ENCODE data around the gene CBFA2T2. TPM values are rescaled to one million over a fixed set of nuclear protein-coding genes. Genes with fewer than 3 reads are reported as not detected.

CBFA2T2 gene
- total RNA-seq, 1 donor from 2014 or later, result 58.1 TPM

DNA sequence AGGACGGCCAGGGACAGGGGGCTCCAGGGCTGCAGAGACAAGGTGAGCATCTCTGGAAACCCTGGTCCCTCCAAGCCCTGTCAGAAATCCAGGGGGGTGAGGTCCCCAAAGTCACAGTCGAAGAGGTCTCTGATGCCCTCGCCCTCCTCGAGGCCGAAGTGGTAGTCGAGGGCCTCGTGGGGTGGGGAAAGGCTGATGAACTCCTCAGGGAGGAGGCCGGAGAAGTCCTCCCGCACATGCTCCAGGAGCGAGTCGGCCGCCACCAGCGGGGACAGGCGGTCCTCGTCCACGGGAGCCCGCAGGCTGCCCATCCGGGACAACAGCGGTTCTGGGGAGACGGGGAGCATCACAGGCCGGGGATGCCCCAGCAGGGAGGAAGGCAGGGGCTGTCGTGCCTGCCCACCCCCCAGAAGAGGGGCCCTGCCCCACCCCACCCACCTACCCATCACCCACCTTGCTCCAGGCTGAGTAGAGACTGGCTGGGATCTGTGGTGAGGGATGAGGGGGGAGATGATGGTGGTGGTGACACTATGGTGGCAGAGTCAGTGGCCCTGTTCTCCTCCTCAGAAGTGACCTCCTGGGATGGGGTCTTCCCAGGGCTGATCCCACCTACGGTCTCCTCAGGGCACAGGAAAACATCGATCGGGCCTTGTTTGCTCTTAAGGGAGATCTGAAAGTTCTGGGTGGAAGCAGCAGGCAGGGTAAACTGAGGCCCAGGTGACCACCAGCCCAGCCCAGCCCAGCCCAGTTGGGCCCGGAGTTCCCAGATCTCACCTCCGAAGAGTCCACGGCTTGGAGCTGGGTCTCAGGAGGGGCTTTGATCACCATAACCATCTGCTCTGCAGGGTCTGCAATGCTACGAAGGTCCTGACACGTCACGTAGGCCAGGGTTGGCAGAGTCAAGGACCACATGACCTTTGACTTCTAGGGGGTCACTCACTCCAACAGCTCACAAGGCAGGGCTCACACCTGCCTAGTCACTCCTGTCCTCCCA is 187.1 kb downstream of the CBFA2T2 start:
- Mint-ChIP-seq H3K27me3 (peaks cover 3% of the 10 kb centered on the region), H3K4me3 (ENCODE audit: low read depth) (no peak overlapping the region), H3K4me1 (ENCODE audit: low read depth) (peaks cover 23% of the 10 kb centered on the region), H3K36me3 (ENCODE audit: insufficient read depth) (peaks cover 9% of the 10 kb centered on the region), H3K9me3 (ENCODE audit: low read depth) (no peaks in the 10 kb centered on the region), H3K27ac (no peak overlapping the region)
- DNase-seq (ENCODE audit: low spot score, unreplicated experiment), result no peak
- TF ChIP-seq, protein P1, sequence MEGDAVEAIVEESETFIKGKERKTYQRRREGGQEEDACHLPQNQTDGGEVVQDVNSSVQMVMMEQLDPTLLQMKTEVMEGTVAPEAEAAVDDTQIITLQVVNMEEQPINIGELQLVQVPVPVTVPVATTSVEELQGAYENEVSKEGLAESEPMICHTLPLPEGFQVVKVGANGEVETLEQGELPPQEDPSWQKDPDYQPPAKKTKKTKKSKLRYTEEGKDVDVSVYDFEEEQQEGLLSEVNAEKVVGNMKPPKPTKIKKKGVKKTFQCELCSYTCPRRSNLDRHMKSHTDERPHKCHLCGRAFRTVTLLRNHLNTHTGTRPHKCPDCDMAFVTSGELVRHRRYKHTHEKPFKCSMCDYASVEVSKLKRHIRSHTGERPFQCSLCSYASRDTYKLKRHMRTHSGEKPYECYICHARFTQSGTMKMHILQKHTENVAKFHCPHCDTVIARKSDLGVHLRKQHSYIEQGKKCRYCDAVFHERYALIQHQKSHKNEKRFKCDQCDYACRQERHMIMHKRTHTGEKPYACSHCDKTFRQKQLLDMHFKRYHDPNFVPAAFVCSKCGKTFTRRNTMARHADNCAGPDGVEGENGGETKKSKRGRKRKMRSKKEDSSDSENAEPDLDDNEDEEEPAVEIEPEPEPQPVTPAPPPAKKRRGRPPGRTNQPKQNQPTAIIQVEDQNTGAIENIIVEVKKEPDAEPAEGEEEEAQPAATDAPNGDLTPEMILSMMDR (IDR thresholded peaks at IDR 0.05; ENCODE audit: unreplicated experiment), result no peak

DNA sequence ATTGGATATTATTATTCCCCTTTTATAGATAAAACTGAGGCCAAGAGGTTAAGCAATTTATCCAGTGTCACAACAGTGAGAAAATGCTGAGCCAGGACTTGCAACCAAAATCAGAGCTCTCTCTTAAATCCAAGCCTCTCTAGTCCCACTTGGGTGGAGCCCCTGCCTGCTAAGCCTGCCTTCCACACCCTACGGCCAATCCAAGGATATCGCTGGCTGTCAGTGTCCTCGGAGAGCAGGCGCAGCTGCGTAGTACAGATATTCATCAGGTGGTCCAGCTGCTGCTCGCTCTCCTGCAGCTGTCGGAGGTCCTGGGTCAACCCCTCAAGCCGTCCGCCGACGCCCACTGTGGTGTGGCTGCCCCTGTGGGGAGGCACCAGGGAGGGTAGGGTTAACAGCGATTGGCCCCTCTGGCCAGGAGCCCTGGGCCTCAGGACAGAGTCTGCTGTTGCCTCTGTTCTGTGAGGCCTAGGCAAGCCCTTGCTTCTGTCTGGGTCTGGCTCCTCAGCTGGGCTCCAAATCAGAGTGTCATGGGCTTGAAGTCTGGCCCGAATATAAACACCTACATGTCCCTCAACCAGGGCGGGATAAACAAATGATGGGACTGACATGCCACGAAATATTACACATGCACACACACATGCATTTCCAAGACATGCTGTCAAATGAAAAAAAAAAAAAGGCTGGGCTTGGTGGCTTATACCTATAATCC is 188.3 kb downstream of the CBFA2T2 start:
- TF ChIP-seq, protein P1 (IDR thresholded peaks at IDR 0.05; ENCODE audit: unreplicated experiment), result no peak
- Mint-ChIP-seq H3K9me3 (ENCODE audit: low read depth) (no peaks in the 10 kb centered on the region), H3K4me1 (ENCODE audit: low read depth) (peaks cover 11% of the 10 kb centered on the region), H3K4me3 (ENCODE audit: low read depth) (no peak overlapping the region), H3K36me3 (ENCODE audit: insufficient read depth) (peaks cover 7% of the 10 kb centered on the region), H3K27ac (no peak overlapping the region), H3K27me3 (peaks cover 3% of the 10 kb centered on the region)
- no peak for DNase-seq (ENCODE audit: low spot score, unreplicated experiment)

DNA sequence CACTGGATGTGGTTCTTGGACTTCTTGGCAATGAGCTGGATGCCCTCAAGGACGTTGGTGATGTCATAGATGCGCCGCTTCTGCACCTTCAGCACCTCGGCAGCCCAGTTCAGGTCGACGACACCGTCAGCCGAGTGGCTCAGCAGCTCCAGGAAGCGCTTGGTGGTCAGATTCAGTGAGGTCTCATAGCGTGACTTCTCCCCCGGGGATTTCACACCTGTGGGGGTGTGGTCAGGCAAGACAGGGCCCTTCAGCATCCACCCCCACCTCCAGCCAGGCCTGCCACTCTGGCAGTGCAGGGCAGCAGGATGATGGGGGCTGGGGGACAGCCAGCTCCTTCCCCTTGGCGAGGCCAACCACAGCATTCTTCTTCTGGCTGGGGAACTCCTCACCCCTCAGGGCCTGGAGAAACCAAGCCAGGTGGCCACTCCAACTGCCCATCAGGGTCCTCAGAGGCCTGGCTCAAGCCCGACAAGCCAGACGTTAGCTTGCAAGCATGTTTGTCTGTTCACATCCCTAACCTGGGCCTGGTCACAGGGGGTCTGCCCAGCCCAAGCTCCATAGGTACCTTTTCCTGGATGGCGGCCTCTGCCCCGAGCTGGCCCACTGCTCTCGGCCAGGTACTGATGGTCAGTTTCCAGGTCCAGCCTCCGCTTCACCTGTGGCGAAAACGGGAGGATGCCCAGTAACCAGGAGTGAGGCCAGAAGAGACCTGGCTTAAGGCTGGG is 190.0 kb downstream of the CBFA2T2 start:
- Mint-ChIP-seq H3K27me3 (peaks cover 3% of the 10 kb centered on the region), H3K27ac (no peak overlapping the region), H3K4me1 (ENCODE audit: low read depth) (peaks cover 7% of the 10 kb centered on the region), H3K36me3 (ENCODE audit: insufficient read depth) (peaks cover 9% of the 10 kb centered on the region), H3K9me3 (ENCODE audit: low read depth) (no peaks in the 10 kb centered on the region), H3K4me3 (ENCODE audit: low read depth) (no peak overlapping the region)
- TF ChIP-seq, protein P1 (IDR thresholded peaks at IDR 0.05; ENCODE audit: unreplicated experiment), result no peak
- no peak for DNase-seq (ENCODE audit: low spot score, unreplicated experiment)

DNA sequence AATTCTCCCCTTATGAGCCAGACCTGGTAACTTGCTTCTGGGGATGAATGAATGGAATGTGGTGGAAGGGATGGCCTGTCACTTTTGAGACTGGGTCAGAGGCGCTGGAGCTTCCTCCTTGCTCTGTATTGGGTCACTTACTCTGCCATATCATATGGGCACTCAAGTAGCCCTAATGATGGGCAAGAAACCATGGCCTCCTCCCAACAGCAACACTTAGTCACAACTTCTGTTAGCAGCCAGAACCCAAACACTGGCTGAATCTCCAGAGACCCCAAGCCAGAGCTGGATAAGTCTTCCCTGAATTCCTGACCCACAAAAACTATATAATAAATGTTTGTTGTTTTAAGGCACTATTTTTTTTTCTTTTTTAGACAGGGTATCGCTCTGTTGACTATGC is 190.8 kb downstream of the CBFA2T2 start:
- no peaks in the 10 kb centered on the region for H3K27me3 Mint-ChIP-seq
- DNase-seq (ENCODE audit: low spot score, unreplicated experiment), result no peak
- TF ChIP-seq, protein P1 (IDR thresholded peaks at IDR 0.05; ENCODE audit: unreplicated experiment), result no peak
- no peak overlapping the region for H3K27ac Mint-ChIP-seq
- H3K4me3 Mint-ChIP-seq (ENCODE audit: low read depth), result no peak overlapping the region
- no peaks in the 10 kb centered on the region for H3K9me3 Mint-ChIP-seq (ENCODE audit: low read depth)
- peaks cover 9% of the 10 kb centered on the region for H3K36me3 Mint-ChIP-seq (ENCODE audit: insufficient read depth)
- peaks cover 8% of the 10 kb centered on the region for H3K4me1 Mint-ChIP-seq (ENCODE audit: low read depth)

DNA sequence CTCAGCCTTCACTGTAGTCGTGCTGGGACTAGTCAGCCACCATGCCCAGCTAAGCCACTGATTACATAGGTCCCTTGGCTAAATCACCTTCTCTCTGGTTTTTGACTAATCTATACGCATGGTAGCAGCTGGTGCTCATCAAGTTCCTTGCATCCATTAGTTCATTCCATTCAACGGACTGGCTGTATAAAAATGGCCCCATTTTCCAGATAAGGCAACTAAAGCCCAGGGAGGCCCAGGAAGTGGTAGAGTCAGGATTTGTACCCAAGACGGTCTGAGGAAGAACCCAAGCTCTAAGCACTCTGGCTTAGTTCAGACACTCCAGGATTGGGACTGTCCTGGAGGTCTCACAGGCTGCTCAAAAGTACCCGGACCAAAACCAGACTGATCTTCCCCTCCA is 191.4 kb downstream of the CBFA2T2 start:
- Mint-ChIP-seq H3K27ac (no peak overlapping the region), H3K4me3 (ENCODE audit: low read depth) (no peak overlapping the region), H3K27me3 (no peaks in the 10 kb centered on the region), H3K9me3 (ENCODE audit: low read depth) (no peaks in the 10 kb centered on the region), H3K4me1 (ENCODE audit: low read depth) (peaks cover 8% of the 10 kb centered on the region), H3K36me3 (ENCODE audit: insufficient read depth) (peaks cover 9% of the 10 kb centered on the region)
- no peak for DNase-seq (ENCODE audit: low spot score, unreplicated experiment)
- TF ChIP-seq, protein P1 (IDR thresholded peaks at IDR 0.05; ENCODE audit: unreplicated experiment), result no peak
